Activated CD4-positive, alpha-beta T cell treated with anti-CD3 and anti-CD28 coated beads, Interleukin-2, amount 10 ng/mL, durations not matched to agents 24 days and 14 days (primary cell): ENCODE data around the gene FCHO2. TPM values are rescaled to one million over a fixed set of nuclear protein-coding genes. Genes with fewer than 3 reads are reported as not detected.

ENCODE experiments used
- DNase-seq: peaks from one replicate; pipeline ENCODE4 v3.0.0; 2022
- H3K27ac Mint-ChIP-seq: one replicate; pipeline ENCODE4 v1.8.0; 2022; ENCODE audit warnings: mild to moderate bottlenecking, mixed read lengths
- H3K27me3 Mint-ChIP-seq: one replicate; pipeline ENCODE4 v1.8.0; 2022; ENCODE audit warnings: mixed read lengths
- H3K36me3 Mint-ChIP-seq: one replicate; pipeline ENCODE4 v1.8.0; 2022; ENCODE audit warnings: low read depth, mild to moderate bottlenecking, mixed read lengths
- H3K4me1 Mint-ChIP-seq: one replicate; pipeline ENCODE4 v1.8.0; 2021; ENCODE audit warnings: mixed read lengths
- H3K4me3 Mint-ChIP-seq: one replicate; pipeline ENCODE4 v1.8.0; 2022; ENCODE audit warnings: mild to moderate bottlenecking, moderate library complexity, mixed read lengths
- H3K9me3 Mint-ChIP-seq: one replicate; pipeline ENCODE4 v1.8.0; 2021; ENCODE audit warnings: mixed read lengths
- intact Hi-C: fragments of 100-400 bp; cut with micrococcal nuclease; formaldehyde crosslinking; loops from one replicate; pipeline ENCODE4 v1.15.1; 2023
- total RNA-seq: library from RNA; stranded (reverse); gene quantifications from 2 replicates; pipeline ENCODE4 v1.2.3, GENCODE V29; 2022

Gene FCHO2
- total RNA-seq, 1 donor from 2014 or later = 1.5 TPM

GRCh38 chr5:73131711-73132425, 176.0 kb downstream of the FCHO2 start:
- Mint-ChIP-seq H3K27ac (no peak overlapping the region), H3K27me3 (peaks cover 45% of the 10 kb centered on the region), H3K4me3 (no peak overlapping the region), H3K36me3 (no peaks in the 10 kb centered on the region), H3K9me3 (no peaks in the 10 kb centered on the region), H3K4me1 (no peaks in the 10 kb centered on the region)
- intact Hi-C loops = no loop called here
- no peak for DNase-seq

GRCh38 chr5:73132759-73133158, 176.9 kb downstream of the FCHO2 start:
- peaks cover 44% of the 10 kb centered on the region for H3K27me3 Mint-ChIP-seq
- no peaks in the 10 kb centered on the region for H3K36me3 Mint-ChIP-seq
- intact Hi-C loops = no loop called here
- DNase-seq = no peak
- no peak overlapping the region for H3K4me3 Mint-ChIP-seq
- H3K27ac Mint-ChIP-seq = no peak overlapping the region
- no peaks in the 10 kb centered on the region for H3K4me1 Mint-ChIP-seq
- no peaks in the 10 kb centered on the region for H3K9me3 Mint-ChIP-seq

GRCh38 chr5:73135021-73135420, 179.2 kb downstream of the FCHO2 start:
- H3K27me3 Mint-ChIP-seq = peaks cover 40% of the 10 kb centered on the region
- H3K9me3 Mint-ChIP-seq = no peaks in the 10 kb centered on the region
- no peak overlapping the region for H3K4me3 Mint-ChIP-seq
- intact Hi-C loops = no loop called here
- no peak for DNase-seq
- no peaks in the 10 kb centered on the region for H3K36me3 Mint-ChIP-seq
- H3K27ac Mint-ChIP-seq = no peak overlapping the region
- H3K4me1 Mint-ChIP-seq = no peaks in the 10 kb centered on the region

DNA sequence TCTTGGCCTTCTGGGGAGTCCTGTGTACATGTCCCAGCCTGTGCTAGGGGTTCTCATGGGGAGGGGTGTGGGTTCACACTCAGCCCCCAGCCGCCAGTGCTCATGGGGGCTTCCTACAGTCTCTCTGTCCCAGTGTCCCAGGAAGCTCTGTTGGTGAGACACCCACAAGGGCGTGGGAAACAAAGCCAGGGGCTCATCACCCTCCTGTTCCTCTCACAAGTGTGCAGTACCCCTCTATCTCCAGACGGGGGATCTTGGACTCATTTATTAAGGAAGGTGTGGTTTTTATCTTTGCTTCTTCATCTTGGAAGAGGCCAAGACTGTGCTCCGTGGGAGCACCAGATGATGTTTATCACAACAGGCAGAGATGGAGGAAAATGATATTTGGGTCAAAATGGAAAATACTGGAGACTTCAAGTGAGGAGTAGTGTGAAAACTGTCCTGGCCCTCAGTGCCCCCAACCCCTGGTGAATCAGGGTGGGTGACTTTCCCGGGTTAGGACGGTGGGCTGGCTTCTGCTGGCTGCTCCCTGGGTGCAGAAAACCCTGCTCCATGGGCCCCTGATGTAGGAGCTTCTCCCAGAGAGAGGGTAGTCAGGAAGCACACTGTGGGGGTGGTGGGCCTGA, 179.7 kb downstream of the FCHO2 start:
- no peaks in the 10 kb centered on the region for H3K4me1 Mint-ChIP-seq
- no peak for DNase-seq
- H3K4me3 Mint-ChIP-seq = no peak overlapping the region
- H3K27ac Mint-ChIP-seq = no peak overlapping the region
- H3K27me3 Mint-ChIP-seq = peaks cover 37% of the 10 kb centered on the region
- H3K9me3 Mint-ChIP-seq = no peaks in the 10 kb centered on the region
- no peaks in the 10 kb centered on the region for H3K36me3 Mint-ChIP-seq
- intact Hi-C loops = no loop called here

DNA sequence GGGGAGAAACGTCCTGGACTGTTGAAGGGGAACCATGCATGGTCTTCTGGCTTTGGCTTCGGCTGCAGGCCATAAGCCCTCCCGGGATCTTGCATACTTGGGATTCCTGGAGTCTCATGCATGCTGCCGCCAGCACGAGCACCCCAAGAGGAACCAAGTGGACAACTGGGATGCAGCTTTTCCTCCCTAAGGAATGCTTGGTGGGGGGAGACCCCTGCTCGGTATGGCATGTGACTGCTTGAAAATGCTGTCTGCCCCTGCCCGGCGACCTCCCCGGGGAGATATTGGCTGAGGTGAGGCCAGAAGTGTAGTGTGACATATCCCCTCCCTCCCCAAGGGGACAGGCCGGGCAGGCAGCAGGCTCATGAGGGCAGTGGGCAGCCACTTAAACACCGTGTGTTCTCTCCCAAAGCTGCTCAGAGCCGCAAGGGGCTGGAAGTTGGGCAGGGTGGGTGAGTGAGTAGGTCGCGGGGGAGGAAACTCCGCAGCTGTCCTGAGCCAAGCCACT, 180.3 kb downstream of the FCHO2 start:
- DNase-seq = no peak
- no peak overlapping the region for H3K27ac Mint-ChIP-seq
- H3K27me3 Mint-ChIP-seq = peaks cover 35% of the 10 kb centered on the region
- intact Hi-C loops = no loop called here
- H3K36me3 Mint-ChIP-seq = no peaks in the 10 kb centered on the region
- no peak overlapping the region for H3K4me3 Mint-ChIP-seq
- no peaks in the 10 kb centered on the region for H3K4me1 Mint-ChIP-seq
- no peaks in the 10 kb centered on the region for H3K9me3 Mint-ChIP-seq

GRCh38 chr5:73137563-73138530, 182.0 kb downstream of the FCHO2 start:
- H3K27me3 Mint-ChIP-seq = peaks cover 36% of the 10 kb centered on the region
- H3K4me1 Mint-ChIP-seq = no peaks in the 10 kb centered on the region
- no peak for DNase-seq
- no peaks in the 10 kb centered on the region for H3K36me3 Mint-ChIP-seq
- H3K27ac Mint-ChIP-seq = no peak overlapping the region
- no peak overlapping the region for H3K4me3 Mint-ChIP-seq
- H3K9me3 Mint-ChIP-seq = no peaks in the 10 kb centered on the region
- intact Hi-C loops = no loop called here

GRCh38 chr5:73139485-73139884, 183.6 kb downstream of the FCHO2 start:
- no peak for DNase-seq
- no peak overlapping the region for H3K4me3 Mint-ChIP-seq
- H3K36me3 Mint-ChIP-seq = no peaks in the 10 kb centered on the region
- H3K27ac Mint-ChIP-seq = no peak overlapping the region
- intact Hi-C loops = no loop called here
- no peaks in the 10 kb centered on the region for H3K9me3 Mint-ChIP-seq
- no peaks in the 10 kb centered on the region for H3K4me1 Mint-ChIP-seq
- peaks cover 35% of the 10 kb centered on the region for H3K27me3 Mint-ChIP-seq

Other genes starting within 250 kb of the FCHO2 start
- 138 TPM in 2 replicates for gene TNPO1, start 139.4 kb upstream of the FCHO2 start, total RNA-seq
- not detected in 2 replicates for gene TMEM171, start 164.5 kb downstream of the FCHO2 start, total RNA-seq
- gene TMEM174, start 217.2 kb downstream of the FCHO2 start, total RNA-seq = not detected in 2 replicates